Measurements from ENCODE around the gene UNC5B.

- TF ChIP-seq POLR2A (IDR thresholded peaks at IDR 0.05; ENCODE audit: low read length) (no peak), GATA1 (IDR thresholded peaks at IDR 0.05; ENCODE audit: low read depth, low read length) (no peak)
Observed at GRCh38 chr10:71270301-71271220, 58.2 kb downstream of the UNC5B start.
